Fibroblast of lung (primary cell): ENCODE data around the gene ST3GAL6.

Experiments
- EZH2 ChIP-seq: IDR thresholded peaks from 2 replicates; pipeline ENCODE4 v1.5.1; 2012; ENCODE audit warnings: low read length, control low read depth, mild to moderate bottlenecking; ENCODE audit errors: missing control alignments
- TF ChIP-seq, protein P1 (sequence below), 2 donors: IDR thresholded peaks in 1 of 2; conservative IDR thresholded peaks in 1 of 2; 1 replicate in 1 of 2; 2 replicates in 1 of 2; pipeline ENCODE4 v1.5.1; 2011 to 2012; ENCODE audit warnings: low read length in 2 of 2, control low read depth in 1 of 2, inconsistent platforms in 1 of 2, low read depth in 1 of 2, mild to moderate bottlenecking in 1 of 2

DNA sequence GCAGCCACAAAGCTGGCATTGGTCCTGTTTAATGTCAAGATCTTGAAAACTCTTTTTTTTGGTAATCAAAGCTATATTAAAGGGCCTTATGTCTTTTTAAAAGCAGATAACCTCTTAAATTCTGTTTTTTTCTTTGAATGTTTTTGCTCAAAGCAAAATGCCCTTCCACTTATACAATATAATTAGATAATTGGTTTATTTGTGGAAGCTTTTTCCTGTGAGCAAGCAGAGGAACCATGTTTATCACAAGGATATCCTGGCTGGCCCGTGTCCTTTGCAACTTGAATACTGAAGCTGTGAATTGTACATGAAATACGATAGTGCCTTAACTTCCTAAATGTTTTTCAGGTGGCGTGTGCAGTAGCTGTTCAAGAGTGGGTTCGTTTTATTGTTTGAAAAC is 2.6 kb downstream of the ST3GAL6 start:
- TF ChIP-seq, protein P1, sequence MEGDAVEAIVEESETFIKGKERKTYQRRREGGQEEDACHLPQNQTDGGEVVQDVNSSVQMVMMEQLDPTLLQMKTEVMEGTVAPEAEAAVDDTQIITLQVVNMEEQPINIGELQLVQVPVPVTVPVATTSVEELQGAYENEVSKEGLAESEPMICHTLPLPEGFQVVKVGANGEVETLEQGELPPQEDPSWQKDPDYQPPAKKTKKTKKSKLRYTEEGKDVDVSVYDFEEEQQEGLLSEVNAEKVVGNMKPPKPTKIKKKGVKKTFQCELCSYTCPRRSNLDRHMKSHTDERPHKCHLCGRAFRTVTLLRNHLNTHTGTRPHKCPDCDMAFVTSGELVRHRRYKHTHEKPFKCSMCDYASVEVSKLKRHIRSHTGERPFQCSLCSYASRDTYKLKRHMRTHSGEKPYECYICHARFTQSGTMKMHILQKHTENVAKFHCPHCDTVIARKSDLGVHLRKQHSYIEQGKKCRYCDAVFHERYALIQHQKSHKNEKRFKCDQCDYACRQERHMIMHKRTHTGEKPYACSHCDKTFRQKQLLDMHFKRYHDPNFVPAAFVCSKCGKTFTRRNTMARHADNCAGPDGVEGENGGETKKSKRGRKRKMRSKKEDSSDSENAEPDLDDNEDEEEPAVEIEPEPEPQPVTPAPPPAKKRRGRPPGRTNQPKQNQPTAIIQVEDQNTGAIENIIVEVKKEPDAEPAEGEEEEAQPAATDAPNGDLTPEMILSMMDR (conservative IDR thresholded peaks at IDR 0.05 in 1 of 2, IDR thresholded peaks at IDR 0.05 in 1 of 2; ENCODE audit: low read depth in 1 of 2, low read length in 2 of 2), result no peak
- no peak for TF ChIP-seq EZH2
